HG03457 (cell line): ENCODE data around the gene CX3CL1.
"Not testable (repeated sequence)": the region's sequence is repeated elsewhere in the genome, so short reads cannot be mapped to it uniquely, and the experiment has no call there.

Experiments
- ATAC-seq: cut with Tn5 transposase; IDR thresholded peaks from one replicate; pipeline ENCODE4 v1.9.1; 2021; ENCODE audit warnings: moderate number of reproducible peaks; ENCODE audit not compliant: unreplicated experiment

Gene CX3CL1

GRCh38 chr16:57372372-57373116, at the start of gene CX3CL1:
TSS of gene CX3CL1 (plus strand) at chr16:57372490. CDS start at chr16:57372569, 79 bp downstream.
- no peak for ATAC-seq

GRCh38 chr16:57324749-57325148, 47.5 kb upstream of the CX3CL1 start:
- no peak for ATAC-seq

DNA sequence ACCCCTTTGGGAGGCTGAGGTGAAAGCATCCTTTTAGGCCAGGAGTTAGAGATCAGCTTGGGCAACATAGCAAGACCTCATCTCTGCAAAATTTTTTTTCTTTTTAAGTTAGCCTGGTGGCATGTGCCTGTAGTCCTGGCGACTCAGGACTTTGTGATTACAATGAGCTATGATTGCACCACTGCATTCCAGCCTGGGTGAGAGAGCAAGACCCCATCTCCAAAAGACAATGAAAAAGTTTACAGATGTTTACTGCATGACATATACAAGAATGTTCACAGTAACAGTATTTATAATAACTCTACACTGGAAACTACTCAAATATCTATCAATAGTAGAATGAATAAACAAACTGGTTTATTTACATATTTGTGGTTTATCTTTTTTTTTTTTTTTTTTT, 46.8 kb upstream of the CX3CL1 start:
- ATAC-seq: no peak

DNA sequence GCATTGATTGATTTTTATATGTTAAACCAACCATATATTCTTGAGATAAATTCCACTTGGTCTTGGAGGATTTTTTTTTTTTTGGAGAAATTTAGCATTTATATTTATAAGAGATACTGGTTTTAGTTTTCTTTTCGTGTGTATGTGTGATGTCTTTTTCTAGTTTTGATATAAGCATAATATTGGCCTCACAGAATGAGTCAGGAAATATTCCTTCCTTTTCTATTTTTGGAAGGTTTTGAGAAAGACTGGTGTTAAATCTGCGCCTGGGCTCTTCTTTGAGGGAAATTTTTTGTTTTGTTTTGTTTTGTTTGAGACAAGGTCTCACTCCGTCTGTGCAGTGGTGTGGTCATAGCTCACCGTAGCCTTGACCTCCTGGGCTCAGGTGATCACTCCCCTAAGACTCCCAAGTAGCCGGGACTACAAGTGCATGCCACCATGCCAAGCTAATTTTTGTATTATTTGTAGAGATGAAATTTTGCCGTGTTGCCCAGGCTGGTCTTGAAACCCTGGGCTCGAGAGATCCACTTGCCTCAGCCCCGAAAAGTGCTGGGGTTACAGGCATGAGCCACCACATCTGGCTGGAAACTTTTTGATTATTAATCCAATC, 42.5 kb upstream of the CX3CL1 start:
- ATAC-seq: no peak

- ATAC-seq: no peak
Measured at GRCh38 chr16:57331355-57331754, 40.9 kb upstream of the CX3CL1 start.

DNA sequence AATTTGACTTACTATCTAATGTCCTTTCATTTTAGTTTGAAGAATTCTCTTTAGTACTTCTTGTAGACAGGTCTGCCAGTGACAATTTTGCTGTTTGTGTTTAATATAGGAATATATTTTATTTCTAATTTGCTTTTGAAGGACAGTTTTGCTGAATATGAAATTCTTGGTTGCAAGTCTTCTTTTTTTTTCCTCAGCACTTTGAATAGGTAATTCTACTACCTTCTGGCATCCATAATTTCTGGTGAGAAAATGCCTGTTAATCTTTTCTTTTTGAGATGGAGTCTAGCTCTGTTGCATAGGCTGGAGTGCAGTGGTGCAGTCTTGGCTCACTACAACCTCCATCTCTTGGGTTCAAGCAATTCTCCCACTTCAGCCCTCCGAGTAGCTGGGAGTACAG, 38.9 kb upstream of the CX3CL1 start:
- no peak for ATAC-seq

- ATAC-seq: no peak
Measured at GRCh38 chr16:57335366-57335765, 36.9 kb upstream of the CX3CL1 start.

- no peak for ATAC-seq
Measured at GRCh38 chr16:57341062-57341440, 31.2 kb upstream of the CX3CL1 start.

- ATAC-seq: no peak
Measured at GRCh38 chr16:57341441-57342303, 30.6 kb upstream of the CX3CL1 start.

DNA sequence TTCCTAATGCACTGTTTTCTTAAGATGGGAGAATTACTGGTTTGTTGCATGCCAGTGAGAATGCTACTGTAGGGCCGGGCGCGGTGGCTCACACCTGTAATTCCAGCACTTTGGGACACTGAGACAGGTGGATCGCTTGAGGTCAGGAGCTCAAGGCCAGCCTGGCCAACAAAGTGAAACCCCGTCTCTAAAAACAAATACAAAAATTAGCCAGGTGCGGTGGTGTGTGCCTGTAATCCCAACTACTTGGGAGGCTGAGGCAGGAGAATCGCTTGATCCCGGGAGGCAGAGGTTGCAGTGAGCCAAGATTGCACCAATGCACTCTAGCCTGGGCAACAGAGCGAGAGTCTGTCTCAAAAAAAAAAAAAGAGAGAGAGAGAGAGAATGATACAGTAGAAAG, 29.7 kb upstream of the CX3CL1 start:
- ATAC-seq: not testable (repeated sequence)

DNA sequence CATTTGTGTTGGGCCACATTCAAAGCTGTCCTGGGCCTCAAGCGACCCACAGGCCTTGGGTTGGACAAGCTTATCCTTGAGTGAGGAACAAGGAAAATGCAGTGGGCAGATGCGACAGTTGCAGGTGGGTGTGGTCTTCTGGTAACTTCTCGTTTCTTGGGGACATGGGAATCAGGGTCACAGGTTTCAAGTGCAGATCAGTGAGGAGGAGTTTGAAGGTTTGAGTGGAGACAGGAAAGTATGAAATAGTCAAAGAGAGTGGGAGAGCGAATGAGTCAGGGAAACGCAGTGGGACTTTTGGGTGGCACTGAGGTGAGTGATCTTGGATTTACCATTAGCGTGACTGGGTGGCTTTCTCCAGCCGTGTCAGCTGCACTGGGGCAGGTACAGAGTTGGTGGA, 29.1 kb upstream of the CX3CL1 start:
- ATAC-seq: no peak

- not testable (repeated sequence) for ATAC-seq
Measured at GRCh38 chr16:57344094-57344493, 28.2 kb upstream of the CX3CL1 start.

- no peak for ATAC-seq
Measured at GRCh38 chr16:57345021-57345420, 27.3 kb upstream of the CX3CL1 start.

- no peak for ATAC-seq
Measured at GRCh38 chr16:57345666-57346204, 26.6 kb upstream of the CX3CL1 start.

- ATAC-seq: no peak
Measured at GRCh38 chr16:57347858-57348257, 24.4 kb upstream of the CX3CL1 start.

GRCh38 chr16:57348327-57348726, 24.0 kb upstream of the CX3CL1 start:
- ATAC-seq: no peak

DNA sequence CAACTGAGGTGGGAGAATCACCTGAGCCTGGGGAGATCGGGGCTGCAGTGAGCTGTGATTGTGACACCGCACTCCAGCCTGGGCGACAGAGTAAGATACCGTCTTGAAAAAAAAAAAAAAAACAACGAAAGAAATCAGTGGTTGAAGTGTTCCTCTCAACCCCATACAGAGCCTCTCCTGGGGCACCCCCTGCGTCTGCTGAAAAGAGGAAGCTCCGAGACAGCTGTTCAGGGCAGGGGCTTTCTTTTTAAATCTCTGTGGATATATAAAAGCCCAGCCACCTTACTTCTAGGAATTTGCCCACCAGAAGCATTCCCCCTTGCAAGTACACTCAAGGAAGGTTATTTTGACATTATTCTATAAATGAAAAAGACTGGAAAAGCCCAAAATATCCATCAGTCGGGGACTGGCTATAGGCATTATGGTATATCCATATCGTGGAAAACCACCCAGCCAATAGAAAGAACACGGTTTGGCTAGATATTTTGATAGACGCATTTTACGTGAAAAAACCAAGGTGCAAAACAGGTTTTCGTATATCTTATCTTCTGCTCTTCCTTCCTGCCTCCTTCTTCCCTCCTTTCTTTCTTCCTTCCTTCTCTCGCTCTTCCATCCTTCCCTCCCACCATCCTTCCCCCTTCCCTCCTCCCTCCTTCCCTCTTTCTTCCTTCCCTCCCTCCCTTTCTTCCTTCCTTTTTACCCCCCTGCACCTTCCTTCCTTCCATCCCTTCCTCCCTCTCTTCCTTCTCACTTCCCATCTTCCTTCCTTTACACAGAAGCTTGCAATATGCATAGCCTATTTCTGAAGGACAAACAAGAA, 22.9 kb upstream of the CX3CL1 start:
- ATAC-seq: peak; percentile 53

GRCh38 chr16:57352636-57353047, 19.6 kb upstream of the CX3CL1 start:
- no peak for ATAC-seq

GRCh38 chr16:57354311-57354710, 18.0 kb upstream of the CX3CL1 start:
- no peak for ATAC-seq

DNA sequence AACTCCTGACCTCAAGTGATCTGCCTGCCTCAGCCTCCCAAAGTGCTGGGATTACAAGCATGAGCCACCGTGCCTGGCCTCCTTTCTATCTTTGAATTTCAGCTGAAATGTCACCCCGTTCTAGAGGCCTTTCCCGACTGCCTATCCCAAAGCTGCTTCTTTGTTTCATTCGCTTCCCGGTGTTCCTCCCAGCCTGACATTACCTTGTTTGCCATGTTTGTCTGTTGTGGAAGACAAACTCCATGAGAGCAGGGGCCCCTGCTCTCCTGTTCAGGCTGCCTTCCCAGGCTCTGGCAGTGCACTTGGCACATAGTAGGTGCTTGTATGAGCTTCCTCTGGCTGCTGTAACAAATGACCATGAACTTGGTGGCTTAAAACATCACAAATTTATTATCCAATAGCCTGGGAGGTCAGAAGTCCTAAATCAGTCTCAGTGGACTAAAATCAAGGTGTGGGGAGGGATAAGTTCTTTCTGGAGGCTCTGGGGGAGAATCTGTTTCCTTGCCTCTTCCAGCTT, 16.3 kb upstream of the CX3CL1 start:
- ATAC-seq: no peak
